B cell (primary cell): ENCODE measurements around the gene CCND3. TPM values are rescaled to one million over a fixed set of nuclear protein-coding genes. Genes with fewer than 3 reads are reported as not detected.

Experiments
- ATAC-seq: fragments of 200-7000 bp; cut with Tn5 transposase; one replicate; pipeline ENCODE4 v1.10.0; 2021; ENCODE audit warnings: low read depth, mild to moderate bottlenecking, moderate number of reproducible peaks, moderate library complexity
- CTCF ChIA-PET: fragments of 350-600 bp; sonication (Branson Sonifier 250); formaldehyde crosslinking; loops from one replicate; lab custom pipeline; 2021; ENCODE audit warnings: antibody characterized with exemption, inconsistent platforms; lab: Charles Lee
- POLR2A ChIA-PET: fragments of 350-600 bp; sonication (Branson Sonifier 250); formaldehyde crosslinking; loops from one replicate; lab custom pipeline; 2021; ENCODE audit warnings: antibody characterized with exemption; lab: Charles Lee
- DNase-seq: peaks from one replicate; pipeline ENCODE4 v3.0.0; 2013
- H2AFZ ChIP-seq: 2 replicates; pipeline ENCODE4 v1.6.1; 2012; ENCODE audit warnings: mild to moderate bottlenecking, low read depth, low read length; ENCODE audit not compliant: insufficient read depth, poor library complexity, severe bottlenecking
- H3K27ac ChIP-seq, 2 donors: 1 replicate in 1 of 2; 2 replicates in 1 of 2; pipeline ENCODE4 v1.5.1; 2012 to 2013; ENCODE audit warnings: low read length in 2 of 2, mild to moderate bottlenecking in 2 of 2, moderate library complexity in 1 of 2
- H3K27me3 ChIP-seq, 4 experiments: fragments of 200-600 bp in 1 of 4; sonication (generic) in 1 of 4; replicated peaks in 1 of 4; 1 replicate in 2 of 4; 2 replicates in 2 of 4; pipeline versions ENCODE4 v1.6.1 to v1.7.0; 2013 to 2016; ENCODE audit warnings: low read length in 3 of 4, mild to moderate bottlenecking in 2 of 4, mixed read lengths in 1 of 4, moderate library complexity in 1 of 4; ENCODE audit not compliant: insufficient read depth in 4 of 4, control insufficient read depth in 3 of 4; ENCODE audit errors: control extremely low read depth in 1 of 4
- H3K36me3 ChIP-seq, 2 experiments: replicated peaks in 1 of 2; 1 replicate in 1 of 2; 2 replicates in 1 of 2; pipeline versions ENCODE4 v1.6.1 to v1.7.1; 2013; ENCODE audit warnings: low read length in 1 of 2; ENCODE audit not compliant: insufficient read depth in 2 of 2, control insufficient read depth in 1 of 2; ENCODE audit errors: control extremely low read depth in 1 of 2, extremely low read depth in 1 of 2
- H3K4me1 ChIP-seq, 2 donors: fragments of 200-600 bp in 1 of 2; sonication (generic) in 1 of 2; 1 replicate in 1 of 2; 2 replicates in 1 of 2; pipeline versions ENCODE4 v1.5.1 to v1.6.1; 2013 to 2017; ENCODE audit warnings: low read length in 2 of 2; ENCODE audit not compliant: control insufficient read depth in 2 of 2, insufficient read depth in 2 of 2
- H3K4me2 ChIP-seq: replicated peaks from 2 replicates; pipeline ENCODE3; 2012; ENCODE audit warnings: mild to moderate bottlenecking, low read depth, low read length; ENCODE audit not compliant: poor library complexity, severe bottlenecking
- H3K4me3 ChIP-seq, 5 experiments: fragments of 200-600 bp in 1 of 5; sonication (generic) in 1 of 5; 1 replicate in 3 of 5; 2 replicates in 2 of 5; pipeline versions ENCODE4 v1.5.1 to v1.7.0; 2011 to 2016; ENCODE audit warnings: low read length in 4 of 5, mild to moderate bottlenecking in 4 of 5, low read depth in 2 of 5, control low read depth in 1 of 5, moderate library complexity in 1 of 5; ENCODE audit not compliant: insufficient read depth in 1 of 5; ENCODE audit errors: control extremely low read depth in 1 of 5, extremely low read depth in 1 of 5
- H3K79me2 ChIP-seq: fragments of 200-600 bp; sonication (generic); one replicate; pipeline ENCODE4 v1.6.0; 2016; ENCODE audit warnings: low read length; ENCODE audit not compliant: control insufficient read depth, insufficient read depth
- H3K9ac ChIP-seq: fragments of 200-600 bp; sonication (generic); 2 replicates; pipeline ENCODE4 v1.6.1; 2017; ENCODE audit warnings: mild to moderate bottlenecking, low read length, moderate library complexity
- H3K9me3 ChIP-seq, 3 donors: one replicate each; pipeline versions ENCODE4 v1.6.1 to v1.7.1; 2013; ENCODE audit warnings: low read length in 2 of 3; ENCODE audit not compliant: control insufficient read depth in 2 of 3, insufficient read depth in 1 of 3; ENCODE audit errors: control extremely low read depth in 1 of 3
- H4K20me1 ChIP-seq: 2 replicates; pipeline ENCODE4 v1.6.0; 2012; ENCODE audit warnings: mild to moderate bottlenecking, low read length; ENCODE audit not compliant: insufficient read depth, control insufficient read depth, poor library complexity, severe bottlenecking
- H3K27ac Mint-ChIP-seq: one replicate; pipeline ENCODE4 v1.8.0; 2021; ENCODE audit warnings: mixed read lengths
- H3K27me3 Mint-ChIP-seq: one replicate; pipeline ENCODE4 v1.8.0; 2021; ENCODE audit warnings: mixed read lengths
- H3K4me1 Mint-ChIP-seq: one replicate; pipeline ENCODE4 v1.8.0; 2021; ENCODE audit warnings: mixed read lengths
- H3K4me3 Mint-ChIP-seq: one replicate; pipeline ENCODE4 v1.8.0; 2021; ENCODE audit warnings: mixed read lengths
- H3K9me3 Mint-ChIP-seq: one replicate; pipeline ENCODE4 v1.8.0; 2022; ENCODE audit warnings: mixed read lengths; ENCODE audit not compliant: insufficient read depth
- EZH2 ChIP-seq: IDR thresholded peaks from 2 replicates; pipeline ENCODE4 v1.6.1; 2012; ENCODE audit warnings: borderline replicate concordance, low read depth, mild to moderate bottlenecking, moderate library complexity, low read length; ENCODE audit not compliant: insufficient read depth, poor library complexity, severe bottlenecking
- WGBS: methylation state at CpG from one replicate; pipeline ENCODE4 v1.1.5; 2013; ENCODE audit warnings: missing lambda C conversion rate; ENCODE audit not compliant: insufficient coverage; 5-methylcytosine and 5-hydroxymethylcytosine counted together
- intact Hi-C: fragments of 100-400 bp; cut with micrococcal nuclease; formaldehyde crosslinking; loops from one replicate; pipeline ENCODE4 v1.10.0; 2022
- polyA plus RNA-seq: library from polyadenylated mRNA; depleted of rRNA; stranded (reverse); fragments of >200 nt; gene quantifications from 2 replicates; pipeline ENCODE4 v1.2.3, GENCODE V29; 2012
- total RNA-seq, 2 donors: library from RNA; stranded (reverse); fragments of 120-200 nt in 1 of 2; gene quantifications; 1 replicate in 1 of 2; 2 replicates in 1 of 2; pipeline versions ENCODE4 v1.2.3 to v1.2.4, GENCODE V29; 2013 to 2022
- TF ChIP-seq, protein P1 (sequence below): fragments of 200-600 bp; IDR thresholded peaks from one replicate; pipeline ENCODE4 v1.8.0; 2022; ENCODE audit warnings: antibody characterized with exemption, mild to moderate bottlenecking

CCND3 gene
- total and polyA plus RNA-seq, 2 donors (not counting 1 experiment from before 2014, with no cell fraction given) = 136 to 298 TPM

DNA sequence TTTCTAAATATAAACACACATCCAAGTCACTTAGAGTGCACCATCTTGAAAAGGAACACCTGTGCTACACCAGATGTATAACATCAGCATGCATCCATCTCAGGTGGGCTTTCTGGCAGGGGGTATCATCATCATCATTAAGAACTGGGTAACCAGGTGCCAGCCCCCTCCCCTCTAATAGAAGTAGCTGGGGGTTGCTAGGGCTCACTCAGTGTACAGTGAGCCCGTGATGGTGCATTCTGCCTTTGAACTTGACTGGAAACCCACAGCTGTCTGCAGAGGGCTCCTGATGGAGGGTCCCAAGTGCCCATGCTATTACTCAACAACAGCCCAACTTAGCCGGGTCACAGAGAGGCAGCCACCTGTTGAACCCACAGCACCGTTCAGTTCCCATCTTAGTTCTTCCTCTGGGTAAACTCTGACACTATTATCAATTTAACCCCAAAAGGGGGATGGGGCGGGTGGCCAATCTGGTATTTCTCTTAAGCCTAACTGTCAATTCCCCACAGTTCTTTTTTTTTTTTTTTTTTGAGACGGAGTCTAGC, 32.7 kb upstream of the CCND3 start:
- H3K4me1 Mint-ChIP-seq = peaks cover 64% of the 10 kb centered on the region
- Histone ChIP-seq H3K79me2 (peaks cover 94% of the 10 kb centered on the region), H3K36me3 (peaks cover 2 to 13% of the 10 kb centered on the region in 2 experiments), H3K4me1 (peaks cover 39 to 52% of the 10 kb centered on the region in 2 donors), H3K27me3 (no peaks in the 10 kb centered on the region), H2AFZ (no peak overlapping the region), H3K27ac (peak overlapping the region in 1 of 2 donors; percentile 57), H3K9ac (no peak overlapping the region), H3K9me3 (no peaks in the 10 kb centered on the region), H3K4me2 (peak overlapping the region; percentile 53), H3K4me3 (no peak overlapping the region), H4K20me1 (peaks cover 94% of the 10 kb centered on the region)
- no peaks in the 10 kb centered on the region for H3K9me3 Mint-ChIP-seq
- no peaks in the 10 kb centered on the region for H3K27me3 Mint-ChIP-seq
- TF ChIP-seq, protein P1, sequence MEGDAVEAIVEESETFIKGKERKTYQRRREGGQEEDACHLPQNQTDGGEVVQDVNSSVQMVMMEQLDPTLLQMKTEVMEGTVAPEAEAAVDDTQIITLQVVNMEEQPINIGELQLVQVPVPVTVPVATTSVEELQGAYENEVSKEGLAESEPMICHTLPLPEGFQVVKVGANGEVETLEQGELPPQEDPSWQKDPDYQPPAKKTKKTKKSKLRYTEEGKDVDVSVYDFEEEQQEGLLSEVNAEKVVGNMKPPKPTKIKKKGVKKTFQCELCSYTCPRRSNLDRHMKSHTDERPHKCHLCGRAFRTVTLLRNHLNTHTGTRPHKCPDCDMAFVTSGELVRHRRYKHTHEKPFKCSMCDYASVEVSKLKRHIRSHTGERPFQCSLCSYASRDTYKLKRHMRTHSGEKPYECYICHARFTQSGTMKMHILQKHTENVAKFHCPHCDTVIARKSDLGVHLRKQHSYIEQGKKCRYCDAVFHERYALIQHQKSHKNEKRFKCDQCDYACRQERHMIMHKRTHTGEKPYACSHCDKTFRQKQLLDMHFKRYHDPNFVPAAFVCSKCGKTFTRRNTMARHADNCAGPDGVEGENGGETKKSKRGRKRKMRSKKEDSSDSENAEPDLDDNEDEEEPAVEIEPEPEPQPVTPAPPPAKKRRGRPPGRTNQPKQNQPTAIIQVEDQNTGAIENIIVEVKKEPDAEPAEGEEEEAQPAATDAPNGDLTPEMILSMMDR = no peak
- TF ChIP-seq EZH2 = no peak
- ChIA-PET POLR2A (no interaction called here), CTCF (no interaction called here)
- no peak for DNase-seq
- intact Hi-C loops = no loop called here
- peak overlapping the region; percentile 23 for H3K27ac Mint-ChIP-seq
- WGBS = 0% methylated on average over 4 of the region's 5 CpGs
- peak; percentile 21 for ATAC-seq
- peak overlapping the region; percentile 12 for H3K4me3 Mint-ChIP-seq

DNA sequence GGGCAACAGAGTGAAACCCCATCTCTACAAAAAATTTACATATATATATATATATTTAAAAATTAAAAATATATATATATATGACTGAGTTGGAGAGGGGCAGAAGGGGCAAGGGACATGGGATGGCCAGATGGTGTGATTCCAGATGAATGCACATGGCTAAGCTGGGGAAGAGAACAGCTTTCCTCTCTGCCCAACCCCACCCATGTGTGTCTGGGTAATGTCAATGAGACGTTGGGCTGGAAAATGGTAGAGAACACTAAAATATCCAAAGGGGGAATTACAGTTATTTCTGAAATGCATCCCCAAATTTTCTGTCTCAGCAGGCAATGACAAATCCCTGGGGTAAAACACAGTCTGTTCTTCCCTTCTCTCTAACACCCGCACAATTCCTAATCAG, 31.2 kb upstream of the CCND3 start:
- no peak for DNase-seq
- no peak overlapping the region for H3K9ac ChIP-seq
- peaks cover 94% of the 10 kb centered on the region for H4K20me1 ChIP-seq
- H3K9me3 ChIP-seq = no peaks in the 10 kb centered on the region
- TF ChIP-seq, protein P1 = no peak
- TF ChIP-seq EZH2 = no peak
- peaks cover 0 to 13% of the 10 kb centered on the region in 2 experiments for H3K36me3 ChIP-seq
- no peaks in the 10 kb centered on the region for H3K27me3 ChIP-seq
- H3K27ac Mint-ChIP-seq = peak overlapping the region; percentile 47
- peaks cover 59% of the 10 kb centered on the region for H3K4me1 Mint-ChIP-seq
- no peaks in the 10 kb centered on the region for H3K27me3 Mint-ChIP-seq
- 100% methylated on average over 1 of the region's 2 CpGs for WGBS
- H3K4me3 ChIP-seq = no peak overlapping the region
- H2AFZ ChIP-seq = no peak overlapping the region
- intact Hi-C loops = no loop called here
- H3K79me2 ChIP-seq = peaks cover 95% of the 10 kb centered on the region
- no peak overlapping the region for H3K4me2 ChIP-seq
- no peak overlapping the region for H3K4me3 Mint-ChIP-seq
- POLR2A ChIA-PET = no interaction called here
- no peaks in the 10 kb centered on the region for H3K9me3 Mint-ChIP-seq
- CTCF ChIA-PET = interaction anchor here (1.1 kb wide), 1 partner anchor 126 kb away, joined by 3 read pairs; no protein-coding TSS in a partner anchor
- H3K4me1 ChIP-seq = peaks cover 39 to 50% of the 10 kb centered on the region in 2 donors
- no peak for ATAC-seq
- H3K27ac ChIP-seq = no peak overlapping the region
